Measurements from ENCODE around the gene EPHB4. TPM values are rescaled to one million over a fixed set of nuclear protein-coding genes. Genes with fewer than 3 reads are reported as not detected.

Gene EPHB4
- total and polyA plus RNA-seq, 10 of the 15 experiments (the other 5 are each of a cell fraction or from before 2014, with no cell fraction given) = 0.32 to 0.85 (median 0.48) TPM; not detected in 4

- TF ChIP-seq ZBTB40 (IDR thresholded peaks at IDR 0.05; ENCODE audit: borderline replicate concordance) (no peak), NR2F1 (conservative IDR thresholded peaks at IDR 0.05) (0 out of 2 replicates have a peak, but pooled peaks have one; percentile 13), BCL11A (IDR thresholded peaks at IDR 0.05; ENCODE audit: low read depth, low read length) (no peak), CTCF (IDR thresholded peaks at IDR 0.05 in 2 of 3, conservative IDR thresholded peaks at IDR 0.05 in 1 of 3; ENCODE audit: control insufficient read depth in 2 of 3, extremely low read depth in 1 of 3, insufficient read depth in 1 of 3, low read depth in 3 of 3, low read length in 3 of 3) (no peak), ZNF384 (IDR thresholded peaks at IDR 0.05; ENCODE audit: borderline replicate concordance, low read depth, low read length) (peak; percentile 41; the same call in 1 of the 2 replicates), KLF5 (IDR thresholded peaks at IDR 0.05; ENCODE audit: partially characterized antibody) (no peak), HDGF (IDR thresholded peaks at IDR 0.05) (no peak), MXI1 (IDR thresholded peaks at IDR 0.05; ENCODE audit: low read depth, low read length) (peak; percentile 60; the same call in 1 of the 2 replicates), RBBP5 (conservative IDR thresholded peaks at IDR 0.05) (no peak), CHD1 (IDR thresholded peaks at IDR 0.05; ENCODE audit: low read depth, low read length) (no peak), NKRF (conservative IDR thresholded peaks at IDR 0.05) (peak; percentile 37; the same call in 1 of the 2 replicates), SMAD1 (IDR thresholded peaks at IDR 0.05; ENCODE audit: low read depth, partially characterized antibody) (peak; percentile 21), ZNF207 (IDR thresholded peaks at IDR 0.05; ENCODE audit: borderline replicate concordance) (no peak), ESRRA (IDR thresholded peaks at IDR 0.05; ENCODE audit: low read length) (no peak), ZNF24 (IDR thresholded peaks at IDR 0.05) (no peak), IKZF1 (conservative IDR thresholded peaks at IDR 0.05) (peak; percentile 83), E2F8 (IDR thresholded peaks at IDR 0.05; ENCODE audit: low read depth, partially characterized antibody) (no peak), ETV6 (conservative IDR thresholded peaks at IDR 0.05 in 1 of 2, IDR thresholded peaks at IDR 0.05 in 1 of 2; ENCODE audit: borderline replicate concordance in 1 of 2, low read depth in 1 of 2) (no peak), RAD21 (IDR thresholded peaks at IDR 0.05; ENCODE audit: insufficient read depth, low read depth, low read length) (no peak)
Measured at GRCh38 chr7:100867040-100867775, 39.9 kb upstream of the EPHB4 start, which contains the start of gene TRIP6 (continued).
